Neural crest cell (in vitro differentiated cells): ENCODE data around the gene THUMPD2. TPM values are rescaled to one million over a fixed set of nuclear protein-coding genes. Genes with fewer than 3 reads are reported as not detected.

Experiments
- DNase-seq: peaks from one replicate; pipeline ENCODE4 v3.0.0; 2021; ENCODE audit warnings: low read depth, mixed read lengths, low spot score
- H3K27ac Mint-ChIP-seq: one replicate; pipeline ENCODE4 v1.8.0; 2021; ENCODE audit warnings: mild to moderate bottlenecking, mixed read lengths; ENCODE audit not compliant: unreplicated experiment
- H3K27me3 Mint-ChIP-seq: 2 replicates; pipeline ENCODE4 v1.8.0; 2021; ENCODE audit warnings: low read depth, mild to moderate bottlenecking, mixed read lengths
- H3K36me3 Mint-ChIP-seq: 2 replicates; pipeline ENCODE4 v1.8.0; 2021; ENCODE audit warnings: low read depth, mild to moderate bottlenecking, mixed read lengths
- H3K4me1 Mint-ChIP-seq: 2 replicates; pipeline ENCODE4 v1.8.0; 2021; ENCODE audit warnings: mixed read lengths
- H3K4me3 Mint-ChIP-seq: one replicate; pipeline ENCODE4 v1.8.0; 2021; ENCODE audit warnings: mild to moderate bottlenecking, mixed read lengths
- H3K9me3 Mint-ChIP-seq: 2 replicates; pipeline ENCODE4 v1.8.0; 2021; ENCODE audit warnings: mixed read lengths
- CTCF ChIP-seq: fragments of 200-600 bp; sonication (generic); conservative IDR thresholded peaks from 2 replicates; pipeline ENCODE4 v1.5.0; 2021; ENCODE audit warnings: antibody characterized with exemption, mild to moderate bottlenecking
- total RNA-seq: library from RNA; stranded (reverse); gene quantifications from 2 replicates; pipeline ENCODE4 v1.2.1, GENCODE V29; 2021

THUMPD2 gene
- total RNA-seq, 1 donor from 2014 or later: 14.9 TPM

GRCh38 chr2:39693245-39693644, 85.8 kb downstream of the THUMPD2 start:
- H3K4me3 Mint-ChIP-seq: no peak overlapping the region
- H3K27ac Mint-ChIP-seq: no peak overlapping the region
- no peaks in the 10 kb centered on the region for H3K27me3 Mint-ChIP-seq
- peaks cover 5% of the 10 kb centered on the region for H3K36me3 Mint-ChIP-seq
- TF ChIP-seq CTCF: no peak
- peaks cover 32% of the 10 kb centered on the region for H3K4me1 Mint-ChIP-seq
- peaks cover 3% of the 10 kb centered on the region for H3K9me3 Mint-ChIP-seq
- no peak for DNase-seq

- Mint-ChIP-seq H3K27me3 (no peaks in the 10 kb centered on the region), H3K27ac (no peak overlapping the region)
Measured at GRCh38 chr2:39689876-39690275, 89.2 kb downstream of the THUMPD2 start.

GRCh38 chr2:39689272-39689841, 89.7 kb downstream of the THUMPD2 start:
- no peak for DNase-seq
- H3K4me3 Mint-ChIP-seq: no peak overlapping the region
- H3K36me3 Mint-ChIP-seq: peaks cover 5% of the 10 kb centered on the region
- peaks cover 3% of the 10 kb centered on the region for H3K9me3 Mint-ChIP-seq
- TF ChIP-seq CTCF: no peak
- H3K4me1 Mint-ChIP-seq: peaks cover 11% of the 10 kb centered on the region
- H3K27me3 Mint-ChIP-seq: no peaks in the 10 kb centered on the region
- H3K27ac Mint-ChIP-seq: no peak overlapping the region

More at GRCh38 chr2:39689876-39690275, 89.2 kb downstream of the THUMPD2 start:
- Mint-ChIP-seq H3K4me1 (peaks cover 11% of the 10 kb centered on the region), H3K36me3 (peaks cover 5% of the 10 kb centered on the region), H3K9me3 (peaks cover 3% of the 10 kb centered on the region), H3K4me3 (no peak overlapping the region)
- TF ChIP-seq CTCF: no peak
- DNase-seq: no peak

GRCh38 chr2:39688181-39688580, 90.9 kb downstream of the THUMPD2 start:
- Mint-ChIP-seq H3K4me1 (peaks cover 9% of the 10 kb centered on the region), H3K9me3 (peaks cover 3% of the 10 kb centered on the region), H3K4me3 (no peak overlapping the region), H3K27ac (no peak overlapping the region), H3K36me3 (peaks cover 5% of the 10 kb centered on the region), H3K27me3 (no peaks in the 10 kb centered on the region)
- DNase-seq: no peak
- no peak for TF ChIP-seq CTCF

- Mint-ChIP-seq H3K27ac (no peak overlapping the region), H3K4me1 (peaks cover 8% of the 10 kb centered on the region), H3K36me3 (peaks cover 3% of the 10 kb centered on the region), H3K27me3 (no peaks in the 10 kb centered on the region), H3K9me3 (peaks cover 3% of the 10 kb centered on the region), H3K4me3 (no peak overlapping the region)
- no peak for DNase-seq
- no peak for TF ChIP-seq CTCF
Measured at GRCh38 chr2:39686456-39686855, 92.6 kb downstream of the THUMPD2 start.

Other genes with a start within 250 kb of the THUMPD2 start
- gene TMEM178A, start 113.3 kb downstream of the THUMPD2 start, total RNA-seq: 12.0 and 12.3 TPM in 2 replicates